HG02642 (cell line): Measurements from ENCODE around the gene SMC6.

ENCODE experiments used
- ATAC-seq: cut with Tn5 transposase; IDR thresholded peaks from one replicate; pipeline ENCODE4 v1.9.1; 2021; ENCODE audit warnings: mild to moderate bottlenecking; ENCODE audit not compliant: unreplicated experiment, poor library complexity

Gene SMC6, protein sequence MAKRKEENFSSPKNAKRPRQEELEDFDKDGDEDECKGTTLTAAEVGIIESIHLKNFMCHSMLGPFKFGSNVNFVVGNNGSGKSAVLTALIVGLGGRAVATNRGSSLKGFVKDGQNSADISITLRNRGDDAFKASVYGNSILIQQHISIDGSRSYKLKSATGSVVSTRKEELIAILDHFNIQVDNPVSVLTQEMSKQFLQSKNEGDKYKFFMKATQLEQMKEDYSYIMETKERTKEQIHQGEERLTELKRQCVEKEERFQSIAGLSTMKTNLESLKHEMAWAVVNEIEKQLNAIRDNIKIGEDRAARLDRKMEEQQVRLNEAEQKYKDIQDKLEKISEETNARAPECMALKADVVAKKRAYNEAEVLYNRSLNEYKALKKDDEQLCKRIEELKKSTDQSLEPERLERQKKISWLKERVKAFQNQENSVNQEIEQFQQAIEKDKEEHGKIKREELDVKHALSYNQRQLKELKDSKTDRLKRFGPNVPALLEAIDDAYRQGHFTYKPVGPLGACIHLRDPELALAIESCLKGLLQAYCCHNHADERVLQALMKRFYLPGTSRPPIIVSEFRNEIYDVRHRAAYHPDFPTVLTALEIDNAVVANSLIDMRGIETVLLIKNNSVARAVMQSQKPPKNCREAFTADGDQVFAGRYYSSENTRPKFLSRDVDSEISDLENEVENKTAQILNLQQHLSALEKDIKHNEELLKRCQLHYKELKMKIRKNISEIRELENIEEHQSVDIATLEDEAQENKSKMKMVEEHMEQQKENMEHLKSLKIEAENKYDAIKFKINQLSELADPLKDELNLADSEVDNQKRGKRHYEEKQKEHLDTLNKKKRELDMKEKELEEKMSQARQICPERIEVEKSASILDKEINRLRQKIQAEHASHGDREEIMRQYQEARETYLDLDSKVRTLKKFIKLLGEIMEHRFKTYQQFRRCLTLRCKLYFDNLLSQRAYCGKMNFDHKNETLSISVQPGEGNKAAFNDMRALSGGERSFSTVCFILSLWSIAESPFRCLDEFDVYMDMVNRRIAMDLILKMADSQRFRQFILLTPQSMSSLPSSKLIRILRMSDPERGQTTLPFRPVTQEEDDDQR

DNA sequence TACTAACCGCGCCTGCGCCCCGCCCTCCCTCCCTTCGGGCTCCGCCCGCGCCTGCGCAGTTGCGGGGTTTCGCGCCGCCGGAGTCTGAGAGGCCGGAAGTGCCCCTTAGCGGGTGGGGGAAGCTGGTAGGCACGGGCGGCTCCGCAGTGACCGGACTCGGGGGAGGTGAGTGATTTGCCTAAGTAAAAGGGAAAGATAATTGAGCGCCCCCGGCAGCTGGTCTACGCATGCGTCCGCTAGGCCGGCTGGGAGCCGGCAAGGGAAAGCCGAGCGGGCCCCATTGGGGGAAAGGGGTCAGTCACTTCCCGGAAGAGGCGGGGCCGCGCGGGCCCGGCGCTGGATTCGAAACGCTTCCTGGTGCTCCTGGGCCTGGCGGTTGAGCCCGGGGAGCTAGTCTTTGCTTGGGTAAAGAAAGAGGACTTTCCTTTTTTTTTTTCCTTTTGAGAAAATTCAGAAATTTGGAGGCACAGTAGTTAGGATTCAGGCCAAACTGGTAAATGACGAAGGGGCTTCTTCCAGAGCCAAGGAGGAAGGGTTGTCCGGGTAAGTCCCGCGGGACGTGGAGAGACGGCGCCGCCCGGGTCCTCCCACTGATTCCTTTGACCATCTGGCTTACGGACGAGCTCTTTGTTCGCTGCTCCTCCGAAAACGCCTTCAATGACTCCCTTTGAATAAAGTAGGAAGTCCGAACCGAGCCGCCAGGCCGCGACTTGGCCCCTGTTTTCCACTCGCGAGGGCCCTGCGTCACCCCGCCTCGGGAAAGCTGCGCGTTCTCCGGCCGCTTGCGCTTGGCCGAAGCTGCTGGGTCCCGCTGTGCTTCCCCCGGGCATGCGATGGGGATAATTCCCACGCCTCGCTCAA is at the start of gene SMC6, which contains the start of gene GEN1:
Gene SMC6, minus strand, starts transcription at position 8 of the 861 bp plus-strand sequence. CDS start 7,864 bp downstream, outside the sequence.
Gene GEN1, plus strand, starts transcription at position 336 of the 861 bp plus-strand sequence. CDS start 5,806 bp downstream, outside the sequence.
- peak; percentile 81 for ATAC-seq

- ATAC-seq, result no peak
Measured at GRCh38 chr2:17800693-17801458, 47.3 kb upstream of the SMC6 start.

GRCh38 chr2:17800219-17800618 is 46.6 kb upstream of the SMC6 start:
- ATAC-seq, result no peak

DNA sequence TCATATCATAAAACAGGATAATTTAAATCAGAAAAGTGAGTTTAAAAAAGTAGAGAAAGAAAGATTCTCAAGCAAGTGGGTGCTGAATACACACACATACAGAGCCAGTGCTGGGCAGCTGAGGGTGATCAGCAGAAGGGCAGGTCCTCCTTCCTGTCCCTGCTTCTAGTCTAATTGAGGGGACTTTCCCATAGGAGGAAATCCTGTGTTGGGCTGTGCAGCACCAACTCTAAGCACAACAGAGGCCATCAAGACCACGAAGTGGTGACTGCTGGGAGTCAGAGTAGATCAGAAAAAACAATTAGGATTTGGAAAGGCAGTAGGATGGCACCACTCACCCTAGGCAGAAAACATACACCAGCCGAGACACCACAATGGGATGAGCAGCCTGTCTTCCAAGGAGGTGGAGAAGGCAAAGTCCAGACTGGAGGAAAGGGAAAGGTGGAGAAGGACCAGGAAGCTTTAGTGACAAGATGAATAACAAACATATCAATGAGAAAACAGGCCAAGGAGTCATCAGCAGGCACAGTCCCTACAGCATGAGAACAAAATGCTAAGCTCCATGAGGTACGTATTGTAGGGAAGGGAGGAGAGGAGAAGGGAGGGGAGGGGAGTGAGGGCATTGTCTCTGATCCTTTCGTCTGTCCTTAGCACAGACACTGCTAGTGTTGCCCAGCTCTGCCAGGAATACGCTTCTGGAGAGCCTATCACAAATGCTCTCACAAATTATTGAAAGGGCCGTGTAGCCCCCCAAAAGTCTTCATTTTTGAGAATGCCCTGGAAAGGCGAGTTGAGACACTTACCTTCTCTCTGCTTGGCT is 45.9 kb upstream of the SMC6 start:
- ATAC-seq, result no peak

GRCh38 chr2:17798338-17798737 is 44.7 kb upstream of the SMC6 start:
- ATAC-seq, result no peak

- no peak for ATAC-seq
Measured at GRCh38 chr2:17795309-17795708, 41.7 kb upstream of the SMC6 start.

- ATAC-seq, result no peak
Measured at GRCh38 chr2:17793803-17794354, 40.3 kb upstream of the SMC6 start.

GRCh38 chr2:17793296-17793695 is 39.7 kb upstream of the SMC6 start:
- no peak for ATAC-seq

GRCh38 chr2:17792515-17792914 is 38.9 kb upstream of the SMC6 start:
- no peak for ATAC-seq

- ATAC-seq, result no peak
Measured at GRCh38 chr2:17791817-17792130, 38.2 kb upstream of the SMC6 start.

DNA sequence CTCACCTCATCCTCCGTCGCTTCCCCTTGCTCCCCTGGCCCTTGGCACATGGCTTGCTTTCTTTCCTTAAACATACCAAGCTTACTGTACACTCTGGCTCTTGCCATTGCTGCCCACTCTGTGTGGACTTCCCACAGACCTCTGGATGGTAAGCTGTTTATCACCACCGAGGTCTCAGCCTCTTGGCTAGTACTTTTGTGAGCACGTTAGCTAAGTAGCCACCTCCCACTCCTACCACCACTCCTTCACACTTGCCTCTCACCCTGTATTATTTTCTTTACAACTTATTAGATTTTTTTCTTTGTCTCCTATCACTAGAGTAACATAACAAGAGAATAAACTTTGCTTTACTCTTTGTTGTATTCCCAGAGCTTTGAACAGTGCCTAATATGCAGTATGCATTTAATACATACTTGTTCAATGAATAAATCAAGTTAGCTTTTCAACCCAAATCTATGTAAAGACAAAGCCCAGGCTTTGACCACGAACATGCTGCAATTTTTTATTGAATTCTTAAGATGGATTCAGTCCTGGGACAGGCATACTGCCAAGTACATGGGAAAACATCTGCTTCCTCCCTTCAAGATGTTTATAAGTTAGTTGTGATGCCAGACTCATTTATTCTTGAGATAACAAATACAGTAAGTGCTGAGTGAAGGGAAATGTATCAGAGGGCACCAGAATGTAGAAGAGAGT is 37.7 kb upstream of the SMC6 start:
- no peak for ATAC-seq

GRCh38 chr2:17790536-17790935 is 36.9 kb upstream of the SMC6 start:
- ATAC-seq, result no peak

DNA sequence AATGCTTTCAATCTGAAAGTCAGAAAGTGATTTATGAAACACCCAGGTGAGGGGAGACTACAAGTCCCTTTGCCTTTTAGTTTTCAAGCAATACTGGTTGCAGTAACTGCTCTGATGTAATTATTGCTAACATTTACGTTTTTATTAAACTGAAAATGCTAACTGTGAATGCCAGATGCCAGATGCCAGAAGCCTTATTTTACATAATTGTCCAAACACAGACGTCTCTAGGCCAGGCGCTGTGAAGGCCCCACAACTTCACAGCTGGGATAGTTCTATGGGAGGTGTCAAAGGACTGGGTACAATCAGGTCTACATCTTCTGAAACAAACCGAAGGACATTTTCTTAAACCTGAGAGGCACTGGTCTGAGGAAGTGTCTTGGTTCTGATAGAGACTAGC is 35.2 kb upstream of the SMC6 start:
- ATAC-seq, result no peak

DNA sequence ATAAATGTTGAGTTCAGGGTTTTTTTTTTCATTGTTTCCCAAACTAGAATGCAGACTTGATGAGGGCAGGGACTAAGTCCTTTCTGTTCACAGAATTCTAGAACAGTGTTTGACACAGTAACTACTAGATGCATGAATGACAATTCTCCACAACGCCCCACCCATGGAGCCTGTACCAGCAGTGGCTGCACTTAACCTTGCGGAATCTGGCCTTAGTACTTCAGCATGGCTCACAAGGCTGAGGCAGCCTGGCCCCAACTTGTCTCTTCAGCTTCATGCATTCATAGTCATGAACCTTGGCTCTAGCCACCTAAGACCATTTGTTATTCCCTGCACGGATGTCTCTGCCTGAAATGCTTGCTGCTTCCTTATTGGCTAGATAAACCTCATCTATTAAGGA is 33.1 kb upstream of the SMC6 start:
- ATAC-seq, result no peak

DNA sequence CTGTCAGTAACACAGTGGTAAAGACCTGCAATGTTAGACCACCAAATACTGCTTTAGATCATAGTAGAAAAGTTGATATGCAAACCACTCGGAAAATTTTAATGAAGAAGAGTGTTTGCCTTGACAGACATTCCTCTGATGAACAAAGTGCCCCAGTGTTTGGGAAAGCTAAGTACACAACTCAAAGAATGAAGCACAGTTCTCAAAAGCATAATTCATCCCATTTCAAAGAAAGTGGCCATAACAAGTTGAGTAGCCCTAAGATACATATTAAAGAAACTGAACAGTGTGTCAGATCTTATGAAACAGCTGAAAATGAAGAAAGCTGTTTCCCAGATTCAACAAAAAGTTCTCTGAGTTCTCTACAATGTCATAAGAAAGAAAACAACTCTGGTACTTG is 27.9 kb upstream of the SMC6 start:
- ATAC-seq, result no peak

DNA sequence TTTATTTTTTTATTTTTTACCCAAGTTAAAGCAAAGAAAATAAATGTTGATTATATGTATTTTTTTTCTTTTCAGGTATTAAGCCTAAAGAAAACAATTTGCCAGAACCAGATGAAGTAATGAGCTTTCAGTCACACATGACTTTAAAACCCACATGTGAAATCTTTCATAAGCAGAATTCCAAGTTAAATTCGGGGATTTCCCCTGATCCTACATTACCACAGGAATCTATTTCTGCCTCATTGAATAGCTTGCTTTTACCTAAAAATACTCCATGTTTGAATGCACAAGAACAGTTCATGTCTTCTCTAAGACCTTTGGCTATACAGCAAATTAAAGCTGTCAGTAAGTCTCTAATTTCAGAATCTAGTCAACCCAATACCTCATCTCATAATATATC is 26.9 kb upstream of the SMC6 start:
- no peak for ATAC-seq

DNA sequence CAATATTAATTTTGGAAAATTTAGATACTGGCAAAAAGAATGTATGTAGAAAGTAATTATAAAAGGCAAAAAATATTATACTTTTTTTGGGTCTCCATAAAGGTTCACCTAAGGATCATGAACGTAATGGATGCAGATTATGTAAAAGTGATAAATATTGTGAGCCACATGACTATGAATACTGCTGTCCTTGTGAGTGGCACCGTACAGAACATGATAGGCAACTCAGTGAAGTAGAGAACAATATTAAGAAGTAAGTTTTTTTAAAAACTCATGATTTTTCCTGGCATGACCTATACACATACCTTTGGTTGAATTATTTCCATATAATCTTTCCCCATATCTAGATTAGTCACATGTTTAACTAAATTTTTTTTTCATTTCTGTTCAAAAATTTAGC is 18.9 kb upstream of the SMC6 start:
- no peak for ATAC-seq

DNA sequence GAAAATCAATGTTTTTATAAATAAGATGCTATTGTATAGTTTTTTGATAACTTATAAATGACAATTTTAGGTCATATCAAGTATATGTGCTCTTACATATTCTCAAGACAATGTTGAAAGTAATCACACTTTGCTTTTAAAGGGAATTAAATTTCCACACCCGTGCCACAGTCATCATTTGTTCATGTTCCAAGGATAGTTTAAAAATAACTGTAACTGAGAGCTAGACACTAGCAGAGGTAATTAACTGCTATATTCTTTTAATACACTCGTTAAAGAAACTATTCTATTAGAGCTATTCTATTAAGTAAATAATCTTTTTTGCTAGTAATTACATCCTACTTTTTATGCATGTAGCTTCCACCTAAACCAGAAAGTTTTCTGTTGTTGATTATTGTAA is 18.3 kb upstream of the SMC6 start:
- no peak for ATAC-seq
